HG03558 (cell line): ENCODE data around the gene GAS7.
"Not testable (repeated sequence)": the region's sequence is repeated elsewhere in the genome, so short reads cannot be mapped to it uniquely, and the experiment has no call there.

ENCODE experiments used
- ATAC-seq: cut with Tn5 transposase; IDR thresholded peaks from one replicate; pipeline ENCODE4 v1.9.1; 2021; ENCODE audit warnings: moderate number of reproducible peaks; ENCODE audit not compliant: unreplicated experiment; ENCODE audit errors: extremely low read depth

GAS7 gene

DNA sequence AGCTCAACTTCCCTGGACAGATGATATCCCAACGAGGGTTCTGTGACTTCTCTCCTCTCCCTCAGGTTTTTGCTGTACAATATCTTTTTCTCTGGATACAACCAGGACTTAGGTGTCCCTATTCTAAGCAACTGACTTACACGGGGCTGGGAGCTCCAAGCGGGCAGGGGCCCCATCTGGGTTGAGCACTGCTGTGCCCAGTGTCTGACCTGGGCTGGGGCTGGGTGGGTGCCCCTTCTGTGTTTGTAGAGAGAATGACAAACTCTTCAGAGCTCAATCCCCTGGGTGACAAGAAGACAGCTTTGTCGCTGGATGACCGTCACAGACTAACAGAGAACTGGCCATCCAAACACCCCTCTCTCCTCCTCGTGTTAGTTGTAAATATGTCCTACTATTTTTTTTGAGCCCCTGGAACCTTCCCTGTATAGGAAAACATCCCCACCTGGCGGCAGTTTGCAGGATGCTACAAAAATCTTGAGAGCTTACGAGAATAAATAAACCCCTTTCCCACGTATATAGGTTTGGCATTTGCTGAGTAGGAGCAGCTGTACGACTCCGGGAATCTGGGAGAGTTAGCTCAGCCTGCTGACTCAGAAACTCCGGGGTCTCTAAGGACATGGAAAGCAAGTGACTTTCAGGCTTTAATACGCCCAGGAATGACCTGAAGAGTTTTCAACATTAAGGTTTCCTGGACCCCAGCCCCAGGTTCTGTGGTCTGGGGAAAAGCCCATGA is 269.6 kb downstream of the GAS7 start:
- ATAC-seq: no peak

DNA sequence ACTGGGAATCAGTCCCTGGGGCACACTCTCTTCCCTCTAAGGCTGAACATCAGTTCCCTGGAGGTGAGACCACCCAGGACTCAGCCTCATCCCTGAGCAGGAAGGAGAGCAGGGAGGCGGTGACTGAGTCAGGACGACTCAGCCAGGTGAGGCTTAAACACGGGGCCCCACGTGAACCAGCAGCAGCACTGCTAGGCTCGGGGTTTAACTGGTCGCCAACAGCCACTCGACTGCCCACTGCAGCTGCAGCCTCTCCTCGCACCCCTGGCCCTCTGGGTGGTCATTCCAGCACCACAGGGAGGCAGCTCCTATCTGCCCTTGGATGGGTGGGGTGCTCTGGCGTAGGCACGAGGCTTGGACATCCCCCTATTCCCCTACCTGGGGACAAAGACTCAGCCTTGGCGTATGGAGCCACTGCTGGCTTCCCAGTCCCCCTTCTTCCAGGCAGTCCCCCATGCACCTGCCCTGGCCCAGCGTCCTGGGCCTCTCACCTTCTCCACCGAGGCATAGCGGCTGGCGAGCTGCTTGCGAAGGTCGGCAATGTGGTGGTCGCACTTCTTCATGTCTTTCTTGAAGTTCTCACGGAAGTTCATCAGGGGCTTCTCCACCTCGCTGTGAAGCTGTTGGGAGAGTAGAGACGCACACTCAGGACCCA is 272.1 kb downstream of the GAS7 start:
- no peak for ATAC-seq

- ATAC-seq: no peak
Measured at GRCh38 chr17:9925457-9925856, 272.9 kb downstream of the GAS7 start.

GRCh38 chr17:9924735-9925191 is 273.6 kb downstream of the GAS7 start:
- ATAC-seq: no peak

GRCh38 chr17:9922012-9922848 is 276.2 kb downstream of the GAS7 start:
- ATAC-seq: no peak

GRCh38 chr17:9921216-9921615 is 277.2 kb downstream of the GAS7 start:
- ATAC-seq: not testable (repeated sequence)

- no peak for ATAC-seq
Measured at GRCh38 chr17:9918804-9919352, 279.5 kb downstream of the GAS7 start.

DNA sequence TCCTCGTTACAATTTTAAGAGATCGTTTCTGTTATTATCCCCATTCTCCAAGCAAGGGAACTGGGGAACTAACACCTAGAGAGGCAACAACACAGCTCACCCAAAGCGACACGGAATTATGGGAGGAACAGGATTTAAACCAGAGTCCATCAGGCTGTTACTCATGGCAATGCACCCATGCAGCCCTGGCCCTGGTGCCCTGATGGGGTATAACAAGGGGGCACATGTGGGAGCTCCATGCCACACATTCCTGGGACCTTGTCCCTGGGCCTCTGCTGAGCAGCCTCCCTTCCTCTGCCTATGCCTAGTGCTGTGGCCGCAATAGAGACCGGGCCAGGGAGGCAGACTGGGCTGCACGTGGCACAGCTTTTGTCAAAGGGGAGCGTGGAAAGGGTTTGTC is 280.1 kb downstream of the GAS7 start:
- no peak for ATAC-seq

- no peak for ATAC-seq
Measured at GRCh38 chr17:9917801-9918200, 280.6 kb downstream of the GAS7 start.

DNA sequence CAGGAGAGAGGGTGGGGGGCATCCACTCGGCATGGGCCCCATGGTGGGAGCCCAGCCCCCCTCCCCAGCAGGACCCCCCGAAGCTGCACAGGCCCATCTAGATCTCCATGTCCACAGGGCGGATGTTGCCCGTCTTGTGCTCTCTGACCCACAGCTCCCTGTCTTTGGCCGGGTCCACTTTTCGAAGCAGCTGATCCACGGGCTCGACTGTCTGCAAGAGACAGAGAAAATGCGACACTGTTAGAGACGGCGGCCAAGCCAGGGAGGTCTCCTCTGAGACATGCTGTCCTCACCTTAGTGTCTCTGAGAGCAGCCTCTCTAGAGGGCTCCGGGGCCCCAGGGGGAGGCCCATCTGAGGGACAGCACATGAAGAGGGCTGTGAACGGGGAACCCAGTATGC is 281.3 kb downstream of the GAS7 start:
- no peak for ATAC-seq

DNA sequence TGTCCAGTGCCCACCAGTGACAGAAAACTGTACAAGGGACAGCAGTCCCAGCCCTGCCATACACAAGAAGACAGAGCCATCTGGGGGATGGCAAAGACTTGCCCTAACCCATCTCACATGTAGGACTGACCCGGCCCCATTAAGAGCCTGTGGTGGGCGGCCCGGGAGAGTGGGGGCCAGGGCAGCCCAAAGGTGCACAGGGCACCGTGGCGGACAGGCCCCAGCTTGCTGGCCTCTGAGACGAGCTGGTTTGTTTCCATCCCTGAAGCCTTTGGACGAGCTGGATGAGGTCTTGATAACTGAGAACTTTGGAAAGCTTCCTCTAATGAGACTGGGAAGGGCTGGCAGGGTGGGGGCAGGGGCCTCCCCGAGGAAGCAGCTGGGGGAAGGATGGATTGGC is 282.3 kb downstream of the GAS7 start:
- ATAC-seq: no peak

- ATAC-seq: no peak
Measured at GRCh38 chr17:9913476-9913875, 284.9 kb downstream of the GAS7 start.

- no peak for ATAC-seq
Measured at GRCh38 chr17:9912121-9913099, 286.0 kb downstream of the GAS7 start.

DNA sequence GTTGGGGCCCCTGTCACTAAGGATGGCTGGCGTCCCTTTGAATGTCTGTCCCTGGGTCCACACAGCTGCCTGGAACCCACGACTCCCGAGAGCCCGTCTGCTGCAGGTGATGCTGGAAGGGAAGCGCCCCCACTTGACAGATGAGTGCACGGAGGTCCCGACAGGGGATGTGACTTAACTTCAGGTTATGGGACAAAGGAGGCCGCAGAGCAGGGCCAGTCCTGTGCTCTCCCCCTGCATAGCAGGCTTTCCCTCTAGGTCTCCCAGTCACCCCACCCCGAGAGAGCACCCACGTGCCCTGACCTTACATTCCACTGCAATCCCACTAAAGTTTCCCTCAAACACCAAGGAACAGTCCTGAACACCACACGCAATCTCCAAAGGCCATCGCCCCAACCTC is 287.3 kb downstream of the GAS7 start:
- ATAC-seq: no peak

DNA sequence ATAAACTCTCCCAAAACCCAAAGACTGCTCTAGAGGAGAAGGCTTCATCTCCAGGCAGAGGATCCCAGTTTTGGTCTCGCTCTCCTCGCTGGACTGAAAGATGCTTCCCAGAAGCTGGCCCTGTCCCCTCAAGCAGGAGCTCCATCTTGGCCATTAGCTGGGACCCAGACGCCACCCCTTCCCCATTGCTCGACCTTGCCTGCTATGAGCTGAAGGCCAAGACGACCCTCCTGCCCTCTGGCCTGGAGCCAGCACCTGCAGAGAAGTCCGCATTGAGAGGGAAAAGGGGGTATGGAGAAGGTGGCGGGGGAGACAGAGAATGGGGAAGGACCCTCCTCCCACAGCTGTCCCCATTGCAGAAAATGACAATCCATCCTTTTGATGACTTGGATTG is 289.8 kb downstream of the GAS7 start:
- ATAC-seq: no peak

DNA sequence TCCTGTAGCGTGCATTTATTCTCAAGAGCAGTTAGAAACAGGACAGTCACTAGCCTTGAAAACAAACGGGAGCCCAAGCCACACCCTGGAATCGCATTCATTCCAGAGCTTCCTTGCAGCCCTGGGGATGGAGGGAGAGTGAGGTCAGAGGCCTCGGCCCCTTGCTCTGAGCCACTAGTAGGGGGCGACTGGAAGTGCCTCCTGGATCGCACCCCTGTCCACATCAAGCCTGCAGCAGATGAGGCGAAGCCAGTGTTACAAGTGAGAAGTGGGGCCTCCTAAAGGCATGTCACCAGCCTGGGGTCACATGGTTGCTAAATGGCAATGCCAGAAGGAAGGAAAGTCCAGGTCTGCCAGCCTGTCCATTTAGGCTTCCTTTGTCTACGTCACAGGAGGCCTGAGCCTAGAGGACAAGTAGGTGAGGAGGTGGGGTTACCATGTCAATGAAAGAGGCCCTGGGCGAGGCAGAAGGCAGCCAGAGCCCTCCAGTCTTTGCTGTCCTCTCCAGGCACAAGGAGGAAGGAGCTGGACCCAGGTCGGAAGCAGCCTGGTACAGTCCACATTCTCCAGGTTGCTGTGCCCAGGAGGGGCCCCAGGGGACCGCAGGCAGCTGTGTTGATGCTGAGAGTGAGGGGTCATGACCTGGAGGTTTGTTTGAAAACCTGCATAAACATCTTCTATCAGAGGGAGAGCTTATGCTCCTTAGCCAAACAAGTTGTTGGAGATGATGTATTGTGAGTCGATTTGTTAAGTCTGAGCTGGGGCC is 290.3 kb downstream of the GAS7 start:
- no peak for ATAC-seq

DNA sequence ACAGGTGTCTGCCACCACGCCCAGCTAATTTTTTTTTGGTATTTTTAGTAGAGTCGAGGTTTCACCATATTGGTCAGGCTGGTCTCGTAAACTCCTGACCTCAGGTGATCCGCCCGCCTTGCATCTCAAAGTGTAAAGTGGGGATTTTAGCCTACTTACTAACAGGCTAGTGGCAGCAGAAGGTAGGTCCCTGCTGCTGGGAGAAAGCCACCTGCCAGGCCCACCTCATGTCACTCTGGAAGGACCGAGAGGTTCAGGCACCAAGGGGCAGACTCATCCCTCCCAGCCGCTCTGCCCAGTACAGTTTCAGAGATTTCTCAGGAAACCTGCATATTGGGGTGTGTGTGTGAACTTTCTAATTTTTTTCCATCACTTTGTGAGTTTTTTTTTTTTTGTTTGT is 291.3 kb downstream of the GAS7 start:
- no peak for ATAC-seq

GRCh38 chr17:9906616-9907015 is 291.8 kb downstream of the GAS7 start:
- ATAC-seq: no peak

GRCh38 chr17:9905902-9906301 is 292.5 kb downstream of the GAS7 start:
- ATAC-seq: no peak
